Loucy (cell line): ENCODE measurements around the gene RNASE13.

Experiments used
- H2AFZ ChIP-seq: fragments of 200-600 bp; sonication (generic); 2 replicates; pipeline ENCODE4 v1.6.0; 2016; ENCODE audit warnings: antibody characterized with exemption, mild to moderate bottlenecking, low read length, moderate library complexity
- H3F3A ChIP-seq: fragments of 200-600 bp; 2 replicates; pipeline ENCODE4 v1.6.0; 2016; ENCODE audit warnings: antibody characterized with exemption, low read depth, mild to moderate bottlenecking
- H3K27me3 ChIP-seq: fragments of 200-600 bp; sonication (generic); 2 replicates; pipeline ENCODE4 v1.6.1; 2014; ENCODE audit warnings: low read length, mild to moderate bottlenecking; ENCODE audit not compliant: insufficient read depth, poor library complexity, severe bottlenecking
- H3K36me3 ChIP-seq: fragments of 200-600 bp; sonication (generic); 2 replicates; pipeline ENCODE4 v1.6.1; 2016; ENCODE audit warnings: low read length; ENCODE audit not compliant: insufficient read depth
- H3K4me1 ChIP-seq: fragments of 200-600 bp; sonication (generic); 2 replicates; pipeline ENCODE4 v1.5.1; 2014; ENCODE audit warnings: low read length, mild to moderate bottlenecking; ENCODE audit not compliant: insufficient read depth, poor library complexity, severe bottlenecking
- H3K4me2 ChIP-seq: fragments of 200-600 bp; sonication (generic); 2 replicates; pipeline ENCODE4 v1.6.0; 2014; ENCODE audit warnings: antibody characterized with exemption, low read length, low read depth, mild to moderate bottlenecking; ENCODE audit not compliant: poor library complexity, severe bottlenecking
- H3K4me3 ChIP-seq: fragments of 200-600 bp; sonication (generic); 2 replicates; pipeline ENCODE4 v1.5.1; 2014; ENCODE audit warnings: low read length, mild to moderate bottlenecking, mixed read lengths; ENCODE audit not compliant: poor library complexity, severe bottlenecking
- H3K79me2 ChIP-seq: fragments of 200-600 bp; sonication (generic); 2 replicates; pipeline ENCODE4 v1.6.1; 2014; ENCODE audit warnings: low read length; ENCODE audit not compliant: insufficient read depth
- H3K9ac ChIP-seq: fragments of 200-600 bp; sonication (generic); 2 replicates; pipeline ENCODE4 v1.6.0; 2014; ENCODE audit warnings: mild to moderate bottlenecking, low read depth, low read length, moderate library complexity; ENCODE audit not compliant: poor library complexity, severe bottlenecking
- H3K9me2 ChIP-seq: fragments of 200-600 bp; sonication (generic); replicated peaks from 2 replicates; pipeline ENCODE4 v1.6.1; 2016; ENCODE audit warnings: low read depth, low read length, mixed read lengths
- H3K9me3 ChIP-seq: fragments of 200-600 bp; sonication (generic); 2 replicates; pipeline ENCODE4 v1.6.1; 2014; ENCODE audit warnings: mild to moderate bottlenecking, antibody characterized with exemption, low read length, low read depth; ENCODE audit not compliant: insufficient read depth
- H4K20me1 ChIP-seq: fragments of 200-600 bp; sonication (generic); 2 replicates; pipeline ENCODE4 v1.6.0; 2014; ENCODE audit warnings: antibody characterized with exemption, low read length, mild to moderate bottlenecking; ENCODE audit not compliant: insufficient read depth, poor library complexity, severe bottlenecking
- CTCF ChIP-seq: fragments of 200-600 bp; sonication (generic); conservative IDR thresholded peaks from 2 replicates; pipeline ENCODE4 v1.5.1; 2014; ENCODE audit warnings: mild to moderate bottlenecking, antibody characterized with exemption, low read length
- EZH2phosphoT487 ChIP-seq: fragments of 200-600 bp; IDR thresholded peaks from 2 replicates; pipeline ENCODE4 v1.6.1; 2018; ENCODE audit warnings: antibody characterized with exemption, mild to moderate bottlenecking, moderate library complexity, borderline replicate concordance

The RNASE13 gene

DNA sequence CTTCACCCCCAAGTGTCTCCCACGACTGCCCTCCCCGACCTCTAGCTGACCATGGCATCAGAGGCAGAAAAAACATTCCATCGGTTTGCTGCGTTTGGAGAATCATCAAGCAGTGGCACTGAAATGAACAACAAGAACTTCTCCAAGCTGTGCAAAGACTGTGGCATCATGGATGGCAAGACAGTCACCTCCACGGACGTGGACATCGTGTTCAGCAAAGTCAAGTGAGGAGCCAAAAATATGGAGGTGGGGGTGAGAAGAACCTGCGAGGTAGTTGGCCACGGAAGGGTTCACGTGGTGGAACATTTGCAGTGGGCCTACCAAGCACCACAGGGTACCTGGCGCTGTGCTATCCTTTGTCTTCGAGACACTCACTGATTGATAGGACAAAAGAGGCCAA lies 4.1 kb downstream of the RNASE13 start:
- Histone ChIP-seq H3K4me1 (no peaks in the 10 kb centered on the region), H3K27me3 (no peaks in the 10 kb centered on the region), H3K36me3 (no peaks in the 10 kb centered on the region), H3K9ac (no peak overlapping the region), H3K79me2 (no peaks in the 10 kb centered on the region), H3K4me3 (no peak overlapping the region), H3K4me2 (no peak overlapping the region), H3F3A (no peaks in the 10 kb centered on the region), H4K20me1 (no peaks in the 10 kb centered on the region), H3K9me2 (no peaks in the 10 kb centered on the region), H2AFZ (no peak overlapping the region), H3K9me3 (no peaks in the 10 kb centered on the region)
- no peak for TF ChIP-seq CTCF
- no peak for TF ChIP-seq EZH2phosphoT487

DNA sequence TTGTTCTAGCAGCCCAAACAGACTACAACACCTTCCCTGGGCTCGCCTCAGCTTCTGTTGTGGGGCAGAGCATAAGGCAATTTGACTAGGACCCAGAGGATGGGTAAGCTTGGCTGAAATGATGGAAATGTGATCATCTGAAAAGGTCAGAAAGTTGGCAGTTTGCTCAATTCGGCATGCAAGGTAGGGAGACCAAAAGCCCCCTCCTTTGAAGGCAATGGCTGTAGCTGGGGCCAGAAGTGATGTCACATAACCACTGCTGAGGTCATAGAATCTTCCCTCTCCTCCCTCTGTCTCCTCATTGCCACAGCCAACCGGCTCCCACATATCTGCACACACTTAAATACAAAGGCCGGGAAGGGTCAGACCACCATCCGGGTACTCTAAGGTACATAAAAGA lies 4.7 kb downstream of the RNASE13 start, which contains the start of gene TPPP2:
Gene TPPP2, plus strand, starts transcription at position 301 of the 400 bp plus-strand sequence. CDS start 365 bp downstream, outside the sequence.
- H3K27me3 ChIP-seq, result no peaks in the 10 kb centered on the region
- H3K79me2 ChIP-seq, result no peaks in the 10 kb centered on the region
- no peak for TF ChIP-seq CTCF
- TF ChIP-seq EZH2phosphoT487, result no peak
- no peaks in the 10 kb centered on the region for H3K9me3 ChIP-seq
- H3K4me3 ChIP-seq, result no peak within 1 kb of the TSS
- H3K4me1 ChIP-seq, result no peaks in the 10 kb centered on the region
- no peak within 1 kb of the TSS for H3K9ac ChIP-seq
- H4K20me1 ChIP-seq, result no peaks in the 10 kb centered on the region
- no peak within 1 kb of the TSS for H3K4me2 ChIP-seq
- no peaks in the 10 kb centered on the region for H3F3A ChIP-seq
- H3K9me2 ChIP-seq, result no peaks in the 10 kb centered on the region
- H2AFZ ChIP-seq, result no peak within 1 kb of the TSS
- H3K36me3 ChIP-seq, result no peaks in the 10 kb centered on the region

DNA sequence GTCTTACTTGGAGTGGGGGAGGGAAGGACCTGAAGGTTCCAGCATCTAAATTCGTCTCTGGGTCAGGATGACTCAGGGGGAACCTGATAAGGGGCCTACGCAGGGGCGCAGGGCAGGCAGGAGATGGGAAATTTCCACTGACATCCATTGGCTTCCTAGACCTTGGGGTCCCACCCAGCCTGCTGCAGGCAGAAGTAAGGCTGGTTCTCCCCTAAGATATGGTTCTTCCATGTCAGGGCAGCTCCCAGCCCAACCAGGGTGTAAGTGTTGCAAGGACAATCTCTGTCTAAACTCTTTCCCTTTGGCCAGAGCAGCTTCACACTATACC lies 7.7 kb downstream of the RNASE13 start:
- Histone ChIP-seq H3K9ac (no peak overlapping the region), H3K9me2 (no peaks in the 10 kb centered on the region), H3K79me2 (0 out of 2 replicates have a peak, but pooled peaks cover 5% of the 10 kb centered on the region), H3F3A (no peaks in the 10 kb centered on the region), H3K4me2 (no peak overlapping the region), H4K20me1 (no peaks in the 10 kb centered on the region), H3K27me3 (no peaks in the 10 kb centered on the region), H3K4me3 (no peak overlapping the region), H3K4me1 (peaks cover 11% of the 10 kb centered on the region), H3K36me3 (no peaks in the 10 kb centered on the region), H2AFZ (no peak overlapping the region), H3K9me3 (no peaks in the 10 kb centered on the region)
- TF ChIP-seq CTCF (no peak), EZH2phosphoT487 (no peak)
